GM18505 (cell line): Measurements from ENCODE around the gene PYGB.

Experiments
- ATAC-seq: cut with Tn5 transposase; IDR thresholded peaks from one replicate; pipeline ENCODE4 v1.9.1; 2021; ENCODE audit not compliant: unreplicated experiment
- POLR2A ChIP-seq: IDR thresholded peaks from 4 replicates; pipeline ENCODE4 v1.6.1; 2011; ENCODE audit warnings: borderline replicate concordance; ENCODE audit not compliant: insufficient read depth, insufficient read length; ENCODE audit errors: extremely low read depth

PYGB gene

GRCh38 chr20:25295386-25296093 is 47.7 kb downstream of the PYGB start:
- no peak for TF ChIP-seq POLR2A
- no peak for ATAC-seq

GRCh38 chr20:25296094-25297093 is 48.5 kb downstream of the PYGB start:
- peak; percentile 31 for ATAC-seq

GRCh38 chr20:25297141-25297905 is 49.4 kb downstream of the PYGB start:
- peak; percentile 49 for ATAC-seq

More at GRCh38 chr20:25296094-25297093, 48.5 kb downstream of the PYGB start:
- TF ChIP-seq POLR2A, result no peak

GRCh38 chr20:25299806-25300205 is 51.9 kb downstream of the PYGB start:
- ATAC-seq, result no peak
- no peak for TF ChIP-seq POLR2A

More at GRCh38 chr20:25297141-25297905, 49.4 kb downstream of the PYGB start:
- TF ChIP-seq POLR2A, result peak; percentile 0

GRCh38 chr20:25300496-25301170 is 52.7 kb downstream of the PYGB start:
- no peak for ATAC-seq
- no peak for TF ChIP-seq POLR2A

- TF ChIP-seq POLR2A, result no peak
- ATAC-seq, result no peak
Observed at GRCh38 chr20:25301357-25301920, 53.6 kb downstream of the PYGB start.

- no peak for TF ChIP-seq POLR2A
- ATAC-seq, result no peak
Observed at GRCh38 chr20:25302596-25302995, 54.7 kb downstream of the PYGB start.

GRCh38 chr20:25303292-25304024 is 55.6 kb downstream of the PYGB start:
- ATAC-seq, result no peak
- no peak for TF ChIP-seq POLR2A

GRCh38 chr20:25304025-25304549 is 56.2 kb downstream of the PYGB start:
- ATAC-seq, result no peak
- TF ChIP-seq POLR2A, result no peak

GRCh38 chr20:25306991-25307903 is 59.4 kb downstream of the PYGB start:
- no peak for ATAC-seq
- TF ChIP-seq POLR2A, result no peak

- no peak for TF ChIP-seq POLR2A
- ATAC-seq, result no peak
Observed at GRCh38 chr20:25308083-25308491, 60.2 kb downstream of the PYGB start.
